ENCODE measurements around the gene CES4A. TPM values are rescaled to one million over a fixed set of nuclear protein-coding genes. Genes with fewer than 3 reads are reported as not detected.

CES4A gene
- total and polyA plus RNA-seq, 2 of the 13 experiments (the other 11 are each of a cell fraction or from before 2014, with no cell fraction given) = 0.09 to 0.17 TPM

GRCh38 chr16:67017810-67018488 is 29.6 kb downstream of the CES4A start (continued):
- TF ChIP-seq ZNF142 (CRISPR knock-in tag; IDR thresholded peaks at IDR 0.05) (no peak), ARID2 (CRISPR knock-in tag; IDR thresholded peaks at IDR 0.05; ENCODE audit: borderline replicate concordance) (no peak), YEATS2 (CRISPR knock-in tag; IDR thresholded peaks at IDR 0.05; ENCODE audit: borderline replicate concordance) (peak; percentile 77; the same call in 1 of the 2 replicates), SMYD3 (CRISPR knock-in tag; IDR thresholded peaks at IDR 0.05) (no peak), EZH2 (conservative IDR thresholded peaks at IDR 0.05; ENCODE audit: low read depth, low read length) (no peak), SMAD3 (CRISPR knock-in tag; IDR thresholded peaks at IDR 0.05) (peak; percentile 86), SCMH1 (CRISPR knock-in tag; IDR thresholded peaks at IDR 0.05; ENCODE audit: borderline replicate concordance) (no peak), TFAP4 (IDR thresholded peaks at IDR 0.05; ENCODE audit: borderline replicate concordance, low read depth) (no peak), ZNF354B (CRISPR knock-in tag; IDR thresholded peaks at IDR 0.05) (no peak), FOXA3 (CRISPR knock-in tag; IDR thresholded peaks at IDR 0.05) (peak; percentile 71), ZNF296 (CRISPR knock-in tag; conservative IDR thresholded peaks at IDR 0.05) (no peak), CBX2 (IDR thresholded peaks at IDR 0.05; ENCODE audit: low read depth, low read length) (no peak), CBX2 (CRISPR knock-in tag; IDR thresholded peaks at IDR 0.05; ENCODE audit: low read depth) (no peak), ZBTB44 (CRISPR knock-in tag; IDR thresholded peaks at IDR 0.05) (no peak), ZNF747 (CRISPR knock-in tag; IDR thresholded peaks at IDR 0.05; ENCODE audit: borderline replicate concordance) (no peak; the same call in 1 of the 2 replicates), CEBPG (CRISPR knock-in tag; IDR thresholded peaks at IDR 0.05) (peak; percentile 55; the same call in 1 of the 2 replicates), DMTF1 (CRISPR knock-in tag; IDR thresholded peaks at IDR 0.05) (no peak), GATA4 (IDR thresholded peaks at IDR 0.05; ENCODE audit: borderline replicate concordance, low read depth) (no peak), ZNF337 (CRISPR knock-in tag; IDR thresholded peaks at IDR 0.05; ENCODE audit: borderline replicate concordance, low read depth) (no peak; the same call in 1 of the 2 replicates), ZNF547 (CRISPR knock-in tag; IDR thresholded peaks at IDR 0.05) (no peak)
